Coronary artery (tissue), 2 donors: ENCODE measurements around the gene GGN.

Source experiments
- DNase-seq: peaks from one replicate; pipeline ENCODE4 v3.0.0-alpha.2; 2017; ENCODE audit warnings: low spot score
- H3K27ac ChIP-seq, 2 donors: fragments of 200-600 bp; sonication (generic); one replicate each; pipeline ENCODE4 v1.5.1; 2016 to 2019
- H3K4me3 ChIP-seq: fragments of 200-600 bp; sonication (generic); 2 replicates; pipeline ENCODE4 v1.5.1; 2016; ENCODE audit warnings: mild to moderate bottlenecking, moderate library complexity
- TF ChIP-seq, protein P1 (sequence below): fragments of 200-600 bp; sonication (generic); IDR thresholded peaks from one replicate; pipeline ENCODE4 v1.5.1; 2019; ENCODE audit warnings: antibody characterized with exemption

GGN gene

DNA sequence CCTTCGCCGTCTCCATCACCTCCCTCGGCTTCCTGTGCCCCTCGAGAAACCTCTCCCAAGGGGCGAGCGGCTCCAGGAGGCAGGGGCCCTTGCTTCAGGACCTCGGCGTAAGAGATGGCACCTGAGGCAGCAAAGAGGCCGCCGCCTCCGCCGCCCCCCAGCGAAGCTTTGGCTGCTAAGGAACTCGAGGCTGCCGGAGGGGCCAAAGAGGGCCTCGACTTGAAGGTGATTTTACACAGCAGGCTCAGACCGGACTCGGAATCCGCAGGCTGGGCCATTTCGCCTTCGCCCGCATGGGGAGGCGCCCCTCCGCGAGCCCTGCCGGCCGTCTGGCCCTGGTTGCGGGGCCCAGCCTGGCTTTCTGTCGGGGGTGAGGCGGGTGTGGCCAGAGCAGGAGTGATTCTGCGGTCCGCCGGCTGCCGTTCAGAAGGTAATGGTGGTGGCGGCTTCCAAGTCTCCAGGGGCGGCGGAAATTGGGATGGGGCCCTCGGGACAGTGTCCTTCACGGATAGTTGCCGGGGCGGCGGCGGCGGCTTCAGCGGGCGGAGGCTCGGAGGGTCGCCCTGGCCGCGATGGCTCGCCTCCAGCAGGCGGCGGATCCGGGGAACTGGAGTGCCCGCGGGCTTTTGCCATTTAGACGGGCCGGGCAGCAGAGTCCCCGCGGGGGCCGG lies 1.4 kb downstream of the GGN start:
- no peak for DNase-seq
- TF ChIP-seq, protein P1, sequence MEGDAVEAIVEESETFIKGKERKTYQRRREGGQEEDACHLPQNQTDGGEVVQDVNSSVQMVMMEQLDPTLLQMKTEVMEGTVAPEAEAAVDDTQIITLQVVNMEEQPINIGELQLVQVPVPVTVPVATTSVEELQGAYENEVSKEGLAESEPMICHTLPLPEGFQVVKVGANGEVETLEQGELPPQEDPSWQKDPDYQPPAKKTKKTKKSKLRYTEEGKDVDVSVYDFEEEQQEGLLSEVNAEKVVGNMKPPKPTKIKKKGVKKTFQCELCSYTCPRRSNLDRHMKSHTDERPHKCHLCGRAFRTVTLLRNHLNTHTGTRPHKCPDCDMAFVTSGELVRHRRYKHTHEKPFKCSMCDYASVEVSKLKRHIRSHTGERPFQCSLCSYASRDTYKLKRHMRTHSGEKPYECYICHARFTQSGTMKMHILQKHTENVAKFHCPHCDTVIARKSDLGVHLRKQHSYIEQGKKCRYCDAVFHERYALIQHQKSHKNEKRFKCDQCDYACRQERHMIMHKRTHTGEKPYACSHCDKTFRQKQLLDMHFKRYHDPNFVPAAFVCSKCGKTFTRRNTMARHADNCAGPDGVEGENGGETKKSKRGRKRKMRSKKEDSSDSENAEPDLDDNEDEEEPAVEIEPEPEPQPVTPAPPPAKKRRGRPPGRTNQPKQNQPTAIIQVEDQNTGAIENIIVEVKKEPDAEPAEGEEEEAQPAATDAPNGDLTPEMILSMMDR: no peak
- Histone ChIP-seq H3K4me3 (peak overlapping the region; percentile 80), H3K27ac (no peak overlapping the region)

DNA sequence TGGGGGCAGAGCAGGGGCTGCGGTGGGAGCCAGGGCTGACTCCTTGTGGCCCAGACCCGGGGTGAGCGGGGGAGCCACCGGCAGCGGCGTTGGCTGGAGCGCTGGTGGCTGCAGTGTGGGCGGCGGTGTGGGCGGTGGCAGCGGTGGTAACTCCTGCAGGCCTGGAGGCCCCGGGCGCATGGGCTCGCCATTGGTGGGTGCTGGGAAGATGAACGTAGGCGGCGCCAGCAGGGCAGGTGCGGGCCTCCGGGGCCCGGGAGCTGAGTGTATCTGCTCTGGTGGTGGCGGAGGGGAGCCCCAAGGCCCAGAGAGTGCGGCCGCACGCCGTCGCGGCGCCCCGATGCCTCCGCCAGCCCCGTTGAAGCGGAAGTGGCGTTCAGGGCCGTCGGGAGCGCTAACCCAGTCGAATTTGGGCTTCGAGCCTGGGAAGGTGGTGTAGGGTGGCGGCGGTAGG lies 2.0 kb downstream of the GGN start:
- Histone ChIP-seq H3K4me3 (no peak overlapping the region), H3K27ac (no peak overlapping the region)
- no peak for DNase-seq
- TF ChIP-seq, protein P1: no peak

DNA sequence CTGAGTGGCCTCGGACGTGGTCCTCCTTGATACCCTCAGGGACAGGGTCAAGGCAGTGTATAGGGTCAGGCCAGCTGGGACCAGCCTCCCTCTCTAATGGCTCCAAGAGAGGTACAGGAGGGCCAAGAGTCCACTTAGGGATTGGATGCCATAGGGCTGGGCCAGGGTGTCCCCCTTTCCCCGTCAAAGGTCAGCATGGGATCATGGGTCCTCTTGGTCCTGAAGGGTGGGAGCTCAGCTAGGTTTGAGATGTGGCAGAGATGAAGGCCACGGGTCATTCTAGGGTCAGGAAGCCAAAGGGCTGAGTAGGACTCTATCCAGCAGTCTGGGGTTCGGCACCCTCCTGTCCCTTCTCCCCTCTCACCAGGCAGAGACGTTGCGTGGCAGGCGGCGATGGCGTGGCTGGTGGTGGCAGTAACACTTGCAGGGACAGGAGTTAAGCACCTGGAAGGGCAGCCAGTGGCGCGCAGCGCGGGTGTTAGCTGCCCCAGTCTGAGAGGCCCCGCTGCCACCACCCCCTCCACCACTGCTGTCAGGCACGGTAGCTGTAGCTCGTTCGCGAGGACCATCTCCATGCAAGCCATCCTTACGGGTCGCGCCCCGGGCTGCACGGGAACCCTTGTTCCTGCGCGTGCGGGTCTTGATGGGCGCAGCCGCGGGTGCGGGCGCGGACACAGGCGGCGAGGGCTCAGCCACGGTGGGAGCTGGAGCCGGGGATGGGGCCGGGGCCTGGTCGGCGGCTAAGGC lies 2.6 kb downstream of the GGN start:
- no peak for DNase-seq
- TF ChIP-seq, protein P1: no peak
- Histone ChIP-seq H3K27ac (no peak overlapping the region), H3K4me3 (no peak overlapping the region)

DNA sequence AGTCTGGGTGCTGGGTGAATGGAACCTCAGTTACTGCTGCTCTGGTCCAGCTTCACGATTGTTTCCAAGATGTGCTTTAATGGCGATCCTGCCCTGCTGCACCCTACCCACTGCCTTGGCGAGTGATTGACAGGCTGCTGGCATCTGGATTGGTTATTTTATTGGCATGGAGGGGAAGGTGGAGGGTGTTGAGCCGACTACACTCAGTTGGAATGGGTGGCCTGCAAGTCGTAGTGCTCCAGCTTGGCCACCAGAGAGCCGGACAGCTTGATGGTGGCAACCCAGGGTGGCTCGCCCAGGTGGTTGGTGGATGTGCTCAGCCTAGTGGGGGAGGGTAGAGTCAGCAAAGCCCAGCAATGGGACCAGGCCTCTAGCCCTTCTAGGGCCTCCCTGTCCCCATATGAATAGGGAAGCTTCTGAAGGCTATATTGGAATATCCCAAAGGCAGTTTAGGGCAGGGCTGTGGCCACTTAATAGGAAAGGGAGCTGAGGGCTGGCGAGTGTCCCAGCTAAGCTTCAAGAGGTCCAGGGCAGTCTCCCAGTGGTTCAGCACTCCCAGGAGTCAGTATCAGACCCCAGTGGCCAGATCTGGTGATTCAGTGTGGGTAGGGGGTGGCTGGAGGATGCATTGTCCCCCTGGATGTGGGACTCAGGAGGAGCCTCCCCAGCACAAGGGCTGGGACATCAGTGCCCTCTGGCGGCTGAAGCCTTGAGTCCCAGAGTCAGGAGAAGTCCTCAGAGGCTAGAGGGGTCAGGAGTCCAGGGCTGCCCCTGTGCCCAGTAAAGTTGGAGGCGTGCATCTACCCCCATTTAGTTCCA lies 3.4 kb downstream of the GGN start:
- no peak for DNase-seq
- Histone ChIP-seq H3K4me3 (no peak overlapping the region), H3K27ac (no peak overlapping the region)
- TF ChIP-seq, protein P1: no peak

DNA sequence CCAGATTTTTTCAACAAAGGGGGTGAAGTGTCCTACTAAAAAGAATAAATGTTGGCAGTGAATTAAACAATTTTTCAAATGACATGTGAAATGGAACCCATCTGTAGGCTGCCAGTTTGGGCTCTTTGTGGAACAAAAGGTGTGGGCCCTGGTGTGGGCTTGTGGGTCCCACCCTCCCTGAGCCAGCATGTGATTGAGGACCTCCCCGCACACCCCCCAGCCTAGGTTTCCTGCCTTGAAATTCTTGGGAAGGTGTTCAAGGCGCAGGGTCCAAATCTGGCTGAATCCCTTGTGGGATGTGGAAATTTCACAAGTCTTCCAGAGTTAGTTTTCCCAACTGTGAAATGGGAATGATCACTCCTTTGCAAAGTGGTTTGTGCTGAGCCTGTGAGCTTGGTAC lies 4.1 kb downstream of the GGN start:
- TF ChIP-seq, protein P1: no peak
- Histone ChIP-seq H3K4me3 (no peak overlapping the region), H3K27ac (no peak overlapping the region)
- no peak for DNase-seq

DNA sequence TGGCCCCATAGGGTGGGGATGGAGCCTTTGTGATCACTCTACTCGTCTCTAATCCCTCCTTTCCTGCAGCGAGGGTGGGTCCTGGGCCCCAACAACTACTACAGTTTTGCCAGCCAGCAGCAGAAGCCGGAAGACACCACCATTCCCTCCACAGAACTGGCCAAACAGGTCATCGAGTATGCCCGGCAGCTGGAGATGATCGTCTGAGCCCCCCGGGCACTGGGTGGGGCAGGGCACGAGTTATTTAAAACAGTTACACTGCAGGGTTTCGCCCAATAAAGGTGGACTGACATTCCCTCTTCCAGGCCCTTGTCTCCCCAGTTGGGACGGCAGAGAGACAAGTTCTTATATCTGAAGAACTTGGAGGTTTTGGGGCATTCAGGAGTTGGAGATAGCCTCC lies 4.7 kb downstream of the GGN start:
- no peak overlapping the region for H3K4me3 ChIP-seq
- H3K27ac ChIP-seq: no peak overlapping the region
- DNase-seq: no peak
- TF ChIP-seq, protein P1: no peak
